GM12878 (cell line): ENCODE measurements around the gene GK. TPM values are rescaled to one million over a fixed set of nuclear protein-coding genes. Genes with fewer than 3 reads are reported as not detected.

Experiments used
- ATAC-seq: fragments of 200-7000 bp; cut with Tn5 transposase; 3 replicates; pipeline ENCODE4 v1.9.1; 2020; ENCODE audit warnings: mild to moderate bottlenecking, moderate library complexity
- BruUV-seq: library from RNA; stranded (reverse); fragments of 400-500 nt; replicated peaks from 2 replicates; lab custom pipeline; 2021; lab: Mats Ljungman, UMichigan
- CTCF ChIA-PET: fragments of 300-600 bp; sonication (Branson Sonifier 250); formaldehyde crosslinking; extraction: SDS; loops from one replicate; lab custom pipeline; 2021; ENCODE audit warnings: inconsistent platforms; lab: Yijun Ruan, JAX
- POLR2A ChIA-PET: fragments of 350-600 bp; formaldehyde crosslinking; extraction: SDS; loops from one replicate; lab custom pipeline; 2021; ENCODE audit warnings: inconsistent platforms; lab: Charles Lee
- RAD21 ChIA-PET: fragments of 300-600 bp; sonication (Branson Sonifier 250); formaldehyde crosslinking; loops from one replicate; lab custom pipeline; 2023; ENCODE audit warnings: antibody characterized with exemption; ENCODE audit not compliant: unreplicated experiment; lab: Charles Lee
- SMC1A ChIA-PET: fragments of 300-600 bp; sonication (Branson Sonifier 250); formaldehyde crosslinking; loops from one replicate; lab custom pipeline; 2023; ENCODE audit not compliant: unreplicated experiment, uncharacterized antibody; lab: Charles Lee
- DNase-seq: peaks from one replicate; pipeline ENCODE4 v3.0.0-alpha.2; 2011; ENCODE audit warnings: low read depth, low spot score
- FAIRE-seq: peaks from 3 replicates; lab custom pipeline; 2011; peaks lifted over from hg19 to GRCh38; lab: Jason Lieb, UNC
- H2AFZ ChIP-seq: 2 replicates; pipeline ENCODE4 v1.6.0; 2011; ENCODE audit warnings: low read depth, low read length, control low read depth; ENCODE audit not compliant: control insufficient read depth
- H3K27ac ChIP-seq: 2 replicates; pipeline ENCODE4 v1.5.1; 2011; ENCODE audit warnings: control low read depth; ENCODE audit not compliant: control insufficient read depth, insufficient read depth
- H3K27me3 ChIP-seq, 2 experiments: replicated peaks in 1 of 2; 2 replicates each; pipeline versions ENCODE4 v1.6.0 to v1.6.1; 2011; ENCODE audit warnings: low read length in 1 of 2; ENCODE audit not compliant: control insufficient read depth in 2 of 2, insufficient read depth in 2 of 2
- H3K36me3 ChIP-seq, 2 experiments: 2 replicates each; pipeline ENCODE4 v1.5.1; 2011; ENCODE audit warnings: low read length in 1 of 2; ENCODE audit not compliant: control insufficient read depth in 2 of 2, insufficient read depth in 2 of 2
- H3K4me1 ChIP-seq: 2 replicates; pipeline ENCODE4 v1.6.1; 2011; ENCODE audit warnings: mild to moderate bottlenecking, low read length, moderate library complexity, mixed read lengths; ENCODE audit not compliant: control insufficient read depth, insufficient read depth
- H3K4me2 ChIP-seq: 2 replicates; pipeline ENCODE4 v1.6.0; 2011; ENCODE audit warnings: control low read depth; ENCODE audit not compliant: control insufficient read depth, insufficient read depth
- H3K4me3 ChIP-seq: fragments of 200-600 bp; sonication (generic); 2 replicates; pipeline ENCODE4 v1.5.1; 2016
- H3K79me2 ChIP-seq: 2 replicates; pipeline ENCODE4 v1.6.0; 2011; ENCODE audit warnings: low read length; ENCODE audit not compliant: control insufficient read depth, insufficient read depth
- H3K9ac ChIP-seq: 2 replicates; pipeline ENCODE4 v1.8.0; 2011; ENCODE audit warnings: low read length, control low read depth, mixed read lengths; ENCODE audit not compliant: control insufficient read depth, insufficient read depth
- H3K9me3 ChIP-seq: replicated peaks from 3 replicates; pipeline ENCODE4 v1.5.1; 2011; ENCODE audit warnings: mild to moderate bottlenecking, low read length; ENCODE audit not compliant: control insufficient read depth, insufficient read depth
- H4K20me1 ChIP-seq: 2 replicates; pipeline ENCODE4 v1.6.0; 2011; ENCODE audit not compliant: control insufficient read depth, insufficient read depth
- ASH2L ChIP-seq: fragments of 300-600, 200-600 bp; sonication (generic); IDR thresholded peaks from 2 replicates; pipeline ENCODE4 v1.6.1; 2017; ENCODE audit warnings: low read depth, mild to moderate bottlenecking, borderline replicate concordance
- CBX5 ChIP-seq: sonication (generic); IDR thresholded peaks from 2 replicates; pipeline ENCODE4 v1.6.1; 2016; ENCODE audit warnings: low read depth, moderate library complexity, mild to moderate bottlenecking, inconsistent platforms
- CHD1 ChIP-seq: IDR thresholded peaks from 2 replicates; pipeline ENCODE4 v1.6.1; 2012; ENCODE audit warnings: low read depth, low read length, improper control_type of control experiment
- ESRRA ChIP-seq: IDR thresholded peaks from 2 replicates; pipeline ENCODE4 v1.6.1; 2012; ENCODE audit warnings: mild to moderate bottlenecking, low read length, improper control_type of control experiment
- HCFC1 ChIP-seq: fragments of 150-350 bp; IDR thresholded peaks from 2 replicates; pipeline ENCODE4 v1.6.1; 2014; ENCODE audit warnings: low read length
- LARP7 ChIP-seq: fragments of 450-650 bp; IDR thresholded peaks from 2 replicates; pipeline ENCODE4 v1.6.1; 2017; ENCODE audit warnings: mild to moderate bottlenecking
- MEF2B ChIP-seq: fragments of 450-650 bp; IDR thresholded peaks from 2 replicates; pipeline ENCODE4 v1.6.1; 2018; ENCODE audit warnings: mild to moderate bottlenecking, moderate library complexity; ENCODE audit not compliant: partially characterized antibody, poor library complexity, severe bottlenecking
- NR2C1 ChIP-seq: fragments of 450-650 bp; IDR thresholded peaks from 2 replicates; pipeline ENCODE4 v1.6.1; 2017; ENCODE audit warnings: antibody characterized with exemption, mild to moderate bottlenecking, moderate library complexity
- PBX3 ChIP-seq: IDR thresholded peaks from 2 replicates; pipeline ENCODE4 v1.6.1; 2011; ENCODE audit warnings: mild to moderate bottlenecking, low read depth, low read length, moderate library complexity; ENCODE audit not compliant: insufficient replicate concordance
- POLR2A ChIP-seq: IDR thresholded peaks from 2 replicates; pipeline ENCODE4 v1.6.1; 2011; ENCODE audit warnings: low read depth, mild to moderate bottlenecking, low read length
- POLR2AphosphoS2 ChIP-seq: IDR thresholded peaks from 2 replicates; pipeline ENCODE4 v1.6.1; 2011; ENCODE audit warnings: low read depth, mild to moderate bottlenecking, low read length, improper control_type of control experiment, moderate library complexity
- RCOR1 ChIP-seq: conservative IDR thresholded peaks from 2 replicates; pipeline ENCODE4 v1.6.1; 2012; ENCODE audit warnings: low read depth, low read length, improper control_type of control experiment
- RELA ChIP-seq: fragments of 450-650 bp; IDR thresholded peaks from 2 replicates; pipeline ENCODE4 v1.8.0; 2014; ENCODE audit warnings: borderline replicate concordance; ENCODE audit not compliant: partially characterized antibody
- SKIL ChIP-seq: fragments of 450-650 bp; IDR thresholded peaks from 2 replicates; pipeline ENCODE4 v1.6.1; 2017; ENCODE audit warnings: mild to moderate bottlenecking, low read depth, inconsistent platforms; ENCODE audit not compliant: poor library complexity, severe bottlenecking
- STAT3 ChIP-seq: IDR thresholded peaks from 2 replicates; pipeline ENCODE4 v1.6.1; 2011; ENCODE audit warnings: low read depth, low read length, improper control_type of control experiment
- TCF7 ChIP-seq: IDR thresholded peaks from 2 replicates; pipeline ENCODE4 v1.6.1; 2014; ENCODE audit warnings: antibody characterized with exemption, borderline replicate concordance
- WGBS: methylation state at CpG from one replicate; pipeline ENCODE4 v1.1.6; 2016; ENCODE audit warnings: low lambda C conversion rate; ENCODE audit not compliant: insufficient replicate concordance, insufficient coverage; ENCODE audit errors: missing lambda C conversion rate; 5-methylcytosine and 5-hydroxymethylcytosine counted together
- in situ Hi-C: fragments of 300-500 bp; cut with MboI; formaldehyde crosslinking; loops from 9 replicates; pipeline ENCODE4 v1.14.3; 2018; ENCODE audit warnings: mixed read lengths
- intact Hi-C: fragments of 100-400 bp; cut with micrococcal nuclease; formaldehyde crosslinking; loops from one replicate; pipeline ENCODE4 v1.14.2; 2022; ENCODE audit not compliant: unreplicated experiment
- polyA plus RNA-seq, 11 experiments: library from polyadenylated mRNA; depleted of rRNA in 4 of 11; unstranded in 6 of 11; stranded (reverse) in 5 of 11; fragments of >200 nt; fragmentation: Nextera tagmentation in 4 of 11; fragmentation: Illumina TruSeq in 1 of 11; extraction: Ambion mirVana in 4 of 11; extraction: Trizol in 1 of 11; gene quantifications; 1 replicate in 1 of 11; 2 replicates in 10 of 11; pipeline versions ENCODE4 v1.2.1 to v1.2.3, GENCODE V29; 2011 to 2016; ENCODE audit warnings: inconsistent platforms in 2 of 11, missing spikeins in 2 of 11, low read depth in 1 of 11
- total RNA-seq, 4 experiments: library from RNA; depleted of rRNA in 3 of 4; stranded (reverse); fragments of >200 nt in 3 of 4; fragmentation: Illumina TruSeq in 1 of 4; extraction: Trizol in 1 of 4; gene quantifications; 2 replicates each; pipeline versions ENCODE4 v1.2.1 to v1.2.3, GENCODE V29; 2013 to 2021
- TF ChIP-seq, protein P1 (sequence below): IDR thresholded peaks from 2 replicates; pipeline ENCODE4 v1.6.1; 2012; ENCODE audit warnings: mild to moderate bottlenecking, low read depth, low read length

GK gene
- total and polyA plus RNA-seq, 10 of the 15 experiments (the other 5 are each of a cell fraction or from before 2014, with no cell fraction given): 6.3 to 22.3 (median 11.1) TPM

DNA sequence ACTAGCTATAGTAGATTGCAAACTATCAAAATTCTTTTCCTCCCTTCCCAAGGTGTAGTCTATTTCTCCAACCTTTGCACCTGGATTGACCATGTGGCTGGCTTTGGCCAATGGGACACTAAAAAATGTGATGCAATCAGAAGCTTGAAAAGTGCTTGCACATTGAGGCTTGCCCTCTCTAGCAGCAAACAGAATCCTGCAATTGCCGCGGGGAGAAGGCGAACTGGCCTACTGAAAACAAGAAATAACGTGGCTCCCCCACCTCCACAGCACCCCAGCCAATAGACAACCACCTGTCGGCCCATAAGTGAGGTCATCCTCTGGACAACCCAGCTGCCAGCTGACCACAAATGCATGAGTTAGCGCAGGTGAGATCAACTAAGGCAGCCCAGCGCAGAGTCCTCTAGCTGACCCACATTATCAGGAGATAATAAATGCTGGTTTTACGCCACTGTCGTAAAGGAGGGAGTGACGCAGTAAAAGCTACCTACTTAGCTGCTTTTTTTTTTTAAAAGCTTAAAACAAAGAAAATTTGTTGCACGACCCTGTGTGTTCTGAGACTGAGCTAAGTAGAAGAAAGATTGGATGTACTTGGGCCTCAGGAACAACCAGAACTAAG, 95.2 kb downstream of the GK start:
- FAIRE-seq: no peak
- in situ Hi-C loops: no loop called here

More for the DNA sequence above, 95.2 kb downstream of the GK start:
- no peaks in the 10 kb centered on the region for H3K79me2 ChIP-seq
- ChIA-PET CTCF (interaction anchor here (0.7 to 2.7 kb wide), 2 partner anchors 12 to 226 kb away, joined by 3 to 8 read pairs; no protein-coding TSS in a partner anchor), RAD21 (no interaction called here), SMC1A (interaction anchor here (0.7 to 2.1 kb wide), 2 partner anchors 12 to 884 kb away, joined by 3 to 6 read pairs; no protein-coding TSS in a partner anchor), POLR2A (interaction anchor here (0.6 kb wide), 1 partner anchor 197 kb away, joined by 6 read pairs; no protein-coding TSS in a partner anchor)
- intact Hi-C loops: no loop called here
- DNase-seq (no peak), ATAC-seq (no peak)
- 77% methylated on average over 11 of the region's 11 CpGs for WGBS
- BruUV-seq: no TSS peak
- no peaks in the 10 kb centered on the region for H3K9me3 ChIP-seq
- no peaks in the 10 kb centered on the region for H4K20me1 ChIP-seq
- no peak overlapping the region for H3K27ac ChIP-seq
- H3K4me3 ChIP-seq: no peak overlapping the region
- H2AFZ ChIP-seq: no peak overlapping the region
- no peaks in the 10 kb centered on the region for H3K4me1 ChIP-seq
- no peak overlapping the region for H3K9ac ChIP-seq
- TF ChIP-seq STAT3: no peak
- no peak for TF ChIP-seq SKIL
- no peak for TF ChIP-seq ASH2L
- no peak for TF ChIP-seq PBX3
- TF ChIP-seq CHD1: no peak
- no peak for TF ChIP-seq CBX5
- no peak for TF ChIP-seq ESRRA
- no peak for TF ChIP-seq POLR2AphosphoS2
- no peak for TF ChIP-seq MEF2B
- TF ChIP-seq RCOR1: no peak
- TF ChIP-seq, protein P1, sequence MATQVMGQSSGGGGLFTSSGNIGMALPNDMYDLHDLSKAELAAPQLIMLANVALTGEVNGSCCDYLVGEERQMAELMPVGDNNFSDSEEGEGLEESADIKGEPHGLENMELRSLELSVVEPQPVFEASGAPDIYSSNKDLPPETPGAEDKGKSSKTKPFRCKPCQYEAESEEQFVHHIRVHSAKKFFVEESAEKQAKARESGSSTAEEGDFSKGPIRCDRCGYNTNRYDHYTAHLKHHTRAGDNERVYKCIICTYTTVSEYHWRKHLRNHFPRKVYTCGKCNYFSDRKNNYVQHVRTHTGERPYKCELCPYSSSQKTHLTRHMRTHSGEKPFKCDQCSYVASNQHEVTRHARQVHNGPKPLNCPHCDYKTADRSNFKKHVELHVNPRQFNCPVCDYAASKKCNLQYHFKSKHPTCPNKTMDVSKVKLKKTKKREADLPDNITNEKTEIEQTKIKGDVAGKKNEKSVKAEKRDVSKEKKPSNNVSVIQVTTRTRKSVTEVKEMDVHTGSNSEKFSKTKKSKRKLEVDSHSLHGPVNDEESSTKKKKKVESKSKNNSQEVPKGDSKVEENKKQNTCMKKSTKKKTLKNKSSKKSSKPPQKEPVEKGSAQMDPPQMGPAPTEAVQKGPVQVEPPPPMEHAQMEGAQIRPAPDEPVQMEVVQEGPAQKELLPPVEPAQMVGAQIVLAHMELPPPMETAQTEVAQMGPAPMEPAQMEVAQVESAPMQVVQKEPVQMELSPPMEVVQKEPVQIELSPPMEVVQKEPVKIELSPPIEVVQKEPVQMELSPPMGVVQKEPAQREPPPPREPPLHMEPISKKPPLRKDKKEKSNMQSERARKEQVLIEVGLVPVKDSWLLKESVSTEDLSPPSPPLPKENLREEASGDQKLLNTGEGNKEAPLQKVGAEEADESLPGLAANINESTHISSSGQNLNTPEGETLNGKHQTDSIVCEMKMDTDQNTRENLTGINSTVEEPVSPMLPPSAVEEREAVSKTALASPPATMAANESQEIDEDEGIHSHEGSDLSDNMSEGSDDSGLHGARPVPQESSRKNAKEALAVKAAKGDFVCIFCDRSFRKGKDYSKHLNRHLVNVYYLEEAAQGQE: no peak
- TF ChIP-seq RELA: no peak
- TF ChIP-seq HCFC1: no peak
- TF ChIP-seq TCF7: no peak
- TF ChIP-seq NR2C1: no peak
- no peak for TF ChIP-seq POLR2A
- TF ChIP-seq LARP7: no peak
- H3K36me3 ChIP-seq: no peaks in the 10 kb centered on the region; a peak in 1 of 4 replicates
- H3K4me2 ChIP-seq: no peak overlapping the region
- no peaks in the 10 kb centered on the region; a peak in 2 of 4 replicates for H3K27me3 ChIP-seq
